Fibroblast of skin of scalp (primary cell): ENCODE results near the gene ARL4D.
"Not testable (repeated sequence)": the region's sequence is repeated elsewhere in the genome, so short reads cannot be mapped to it uniquely, and the experiment has no call there.

Experiments used
- DNase-seq: peaks from one replicate; pipeline ENCODE4 v3.0.0-alpha.2; 2013

Gene ARL4D

GRCh38 chr17:43396491-43397060 is 2.2 kb upstream of the ARL4D start:
- DNase-seq: no peak

- no peak for DNase-seq
Observed at GRCh38 chr17:43399839-43400328, 1.1 kb downstream of the ARL4D start.

- DNase-seq: peak; percentile 79
Observed at GRCh38 chr17:43400943-43401717, 2.3 kb downstream of the ARL4D start.

GRCh38 chr17:43402078-43402477 is 3.3 kb downstream of the ARL4D start:
- DNase-seq: no peak

GRCh38 chr17:43402567-43402966 is 3.8 kb downstream of the ARL4D start:
- no peak for DNase-seq

GRCh38 chr17:43403846-43404245 is 5.1 kb downstream of the ARL4D start:
- DNase-seq: no peak

- DNase-seq: peak; percentile 73
Observed at GRCh38 chr17:43405861-43406260, 7.1 kb downstream of the ARL4D start.

- DNase-seq: peak; percentile 82
Observed at GRCh38 chr17:43406676-43407645, 8.2 kb downstream of the ARL4D start.

- no peak for DNase-seq
Observed at GRCh38 chr17:43409131-43409530, 10.3 kb downstream of the ARL4D start.

- no peak for DNase-seq
Observed at GRCh38 chr17:43410557-43411368, 12.0 kb downstream of the ARL4D start.

- DNase-seq: no peak
Observed at GRCh38 chr17:43411369-43411677, 12.5 kb downstream of the ARL4D start.

GRCh38 chr17:43411749-43412148 is 13.0 kb downstream of the ARL4D start:
- no peak for DNase-seq

GRCh38 chr17:43412166-43412565 is 13.4 kb downstream of the ARL4D start:
- no peak for DNase-seq

- DNase-seq: peak; percentile 71
Observed at GRCh38 chr17:43416998-43417890, 18.5 kb downstream of the ARL4D start.

- peak; percentile 96 for DNase-seq
Observed at GRCh38 chr17:43418441-43419374, 19.9 kb downstream of the ARL4D start.

GRCh38 chr17:43419375-43419882 is 20.6 kb downstream of the ARL4D start:
- not testable (repeated sequence) for DNase-seq

- DNase-seq: no peak
Observed at GRCh38 chr17:43423777-43424455, 25.1 kb downstream of the ARL4D start.

GRCh38 chr17:43427362-43428043 is 28.7 kb downstream of the ARL4D start:
- DNase-seq: no peak

- no peak for DNase-seq
Observed at GRCh38 chr17:43428524-43428923, 29.7 kb downstream of the ARL4D start.
